Measurements from ENCODE around the gene UBAP1. TPM values are rescaled to one million over a fixed set of nuclear protein-coding genes. Genes with fewer than 3 reads are reported as not detected.
"Not testable (repeated sequence)": the region's sequence is repeated elsewhere in the genome, so short reads cannot be mapped to it uniquely, and the experiment has no call there.

Gene UBAP1
- total and polyA plus RNA-seq, 2 of the 4 experiments (the other 2 are of a cell fraction), result 30.6 to 37.0 TPM

DNA sequence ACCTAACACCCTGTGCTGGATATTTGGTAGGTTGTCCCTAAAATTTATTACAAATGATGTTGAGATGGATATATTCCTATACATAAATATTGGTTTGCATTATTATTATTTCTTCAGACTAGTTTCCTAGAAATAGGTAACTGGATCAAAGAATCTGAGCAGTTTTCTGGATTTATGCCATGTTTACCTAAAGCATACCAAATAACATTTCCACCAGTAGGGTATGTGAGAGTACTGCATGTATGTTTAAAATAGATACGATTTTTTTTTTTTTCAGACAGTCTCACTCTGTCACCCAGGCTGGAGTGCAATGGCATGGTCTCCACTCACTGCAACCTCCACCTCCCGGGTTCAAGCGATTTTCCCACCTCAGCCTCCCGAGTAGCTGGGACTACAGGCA is 68.9 kb downstream of the UBAP1 start:
- Histone ChIP-seq H3K36me3 (ENCODE audit: control insufficient read depth, insufficient read depth, low read length) (peaks cover 47% of the 10 kb centered on the region), H4K20me1 (ENCODE audit: insufficient read depth, low read length) (peaks cover 33% of the 10 kb centered on the region), H3K9me1 (ENCODE audit: insufficient read depth, low read length) (peaks cover 16% of the 10 kb centered on the region), H3K79me1 (ENCODE audit: low read depth in 1 of 2, low read length in 2 of 2) (peaks cover 21 to 47% of the 10 kb centered on the region in 2 experiments)
- H3K23ac ChIP-seq (ENCODE audit: low read depth, low read length); H2BK20ac ChIP-seq (ENCODE audit: low read depth, low read length); H3K9ac ChIP-seq (ENCODE audit: low read depth, low read length); H3K27ac ChIP-seq (ENCODE audit: insufficient read depth, low read length); H3K18ac ChIP-seq (ENCODE audit: low read depth, low read length); H2AK5ac ChIP-seq (ENCODE audit: low read depth, low read length); H2BK5ac ChIP-seq (ENCODE audit: low read depth, low read length, poor library complexity, severe bottlenecking); H3K4me1 ChIP-seq (ENCODE audit: control insufficient read depth, insufficient read depth, low read length); H4K91ac ChIP-seq (ENCODE audit: insufficient read depth, low read depth, low read length); intact Hi-C loops (cut with micrococcal nuclease); H3K9me3 ChIP-seq (ENCODE audit: control insufficient read depth, insufficient read depth, low read length); H2AK9ac ChIP-seq (replicated peaks; ENCODE audit: low read depth, low read length, poor library complexity); H3K14ac ChIP-seq (replicated peaks; ENCODE audit: low read depth, low read length); H3K27me3 ChIP-seq (ENCODE audit: control insufficient read depth, insufficient read depth, low read length); dilution Hi-C loops (cut with HindIII; ENCODE audit: low sequenced_read_pairs, unreplicated experiment); in situ Hi-C loops (cut with MboI; ENCODE audit: low sequenced_read_pairs); CTCF ChIA-PET; H2BK120ac ChIP-seq (ENCODE audit: low read depth, low read length); H3K56ac ChIP-seq (ENCODE audit: extremely low read depth, insufficient read depth, low read length); H3K4me3 ChIP-seq (ENCODE audit: insufficient read depth, low read depth, low read length); BruUV-seq (replicated peaks); H2AFZ ChIP-seq (replicated peaks; ENCODE audit: low read length, poor library complexity); H4K8ac ChIP-seq (ENCODE audit: low read depth in 2 of 2, low read length in 2 of 2); H4K5ac ChIP-seq (ENCODE audit: low read depth, low read length); POLR2A ChIA-PET (ENCODE audit: unreplicated experiment); H3K4ac ChIP-seq (ENCODE audit: low read depth, low read length); H2BK15ac ChIP-seq (ENCODE audit: low read depth, low read length); H3K4me2 ChIP-seq (ENCODE audit: low read depth, low read length): not testable (repeated sequence)
- TF ChIP-seq, protein P1, sequence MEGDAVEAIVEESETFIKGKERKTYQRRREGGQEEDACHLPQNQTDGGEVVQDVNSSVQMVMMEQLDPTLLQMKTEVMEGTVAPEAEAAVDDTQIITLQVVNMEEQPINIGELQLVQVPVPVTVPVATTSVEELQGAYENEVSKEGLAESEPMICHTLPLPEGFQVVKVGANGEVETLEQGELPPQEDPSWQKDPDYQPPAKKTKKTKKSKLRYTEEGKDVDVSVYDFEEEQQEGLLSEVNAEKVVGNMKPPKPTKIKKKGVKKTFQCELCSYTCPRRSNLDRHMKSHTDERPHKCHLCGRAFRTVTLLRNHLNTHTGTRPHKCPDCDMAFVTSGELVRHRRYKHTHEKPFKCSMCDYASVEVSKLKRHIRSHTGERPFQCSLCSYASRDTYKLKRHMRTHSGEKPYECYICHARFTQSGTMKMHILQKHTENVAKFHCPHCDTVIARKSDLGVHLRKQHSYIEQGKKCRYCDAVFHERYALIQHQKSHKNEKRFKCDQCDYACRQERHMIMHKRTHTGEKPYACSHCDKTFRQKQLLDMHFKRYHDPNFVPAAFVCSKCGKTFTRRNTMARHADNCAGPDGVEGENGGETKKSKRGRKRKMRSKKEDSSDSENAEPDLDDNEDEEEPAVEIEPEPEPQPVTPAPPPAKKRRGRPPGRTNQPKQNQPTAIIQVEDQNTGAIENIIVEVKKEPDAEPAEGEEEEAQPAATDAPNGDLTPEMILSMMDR (conservative IDR thresholded peaks at IDR 0.05; ENCODE audit: low read depth, low read length), result peak; percentile 27; the same call in 1 of the 2 replicates
- no CpG with 5 or more reads among the region's 4 CpGs for WGBS, 2 experiments (ENCODE audit: extremely low coverage in 2 of 2, insufficient read length in 1 of 2)
- ATAC-seq (ENCODE audit: low read depth), result 0 out of 2 replicates have a peak, but pooled peaks have one; percentile 35
- DNase-seq, result peak; percentile 52

Measured in IMR-90 (cell line).